K562 (cell line): ENCODE measurements around the gene QRFPR. TPM values are rescaled to one million over a fixed set of nuclear protein-coding genes. Genes with fewer than 3 reads are reported as not detected.

Experiments used
- ATAC-seq: fragments of 200-7000 bp; cut with Tn5 transposase; 3 replicates; pipeline ENCODE4 v1.9.1; 2020; ENCODE audit warnings: moderate library complexity
- BruUV-seq: library from RNA; stranded (reverse); fragments of 400-500 nt; replicated peaks from 2 replicates; lab custom pipeline; 2021; lab: Mats Ljungman, UMichigan
- CTCF ChIA-PET: fragments of 300-600 bp; formaldehyde crosslinking; extraction: SDS; loops from one replicate; lab custom pipeline; 2021; ENCODE audit warnings: low intra/inter-chr PET ratio; lab: Yijun Ruan, JAX
- POLR2A ChIA-PET: fragments of 300-600, 350-650 bp; sonication (Branson Sonifier 250); formaldehyde crosslinking; extraction: SDS; loops from one replicate; lab custom pipeline; 2021; ENCODE audit warnings: antibody characterized with exemption, inconsistent platforms; lab: Yijun Ruan, JAX
- DNase-seq, 4 experiments: peaks; one replicate each; pipeline versions ENCODE4 v3.0.0 to v3.0.0-alpha.2; 2011 to 2018; ENCODE audit warnings: low spot score in 3 of 4, mixed read lengths in 3 of 4; ENCODE audit errors: extremely low read depth in 1 of 4
- FAIRE-seq: peaks from 2 replicates; lab custom pipeline; 2011; peaks lifted over from hg19 to GRCh38; lab: Jason Lieb, UNC
- H2AFZ ChIP-seq: 2 replicates; pipeline ENCODE4 v1.6.0; 2011; ENCODE audit warnings: low read depth, low read length, control low read depth, inconsistent platforms
- H3K27ac ChIP-seq: fragments of 200-600 bp; 3 replicates; pipeline ENCODE4 v1.8.0; 2011; ENCODE audit warnings: low read depth, mild to moderate bottlenecking, control low read depth, inconsistent platforms, low read length, moderate library complexity, mixed read lengths; ENCODE audit errors: extremely low read depth
- H3K27me3 ChIP-seq, 2 experiments: fragments of 300-600 bp in 1 of 2; 2 replicates in 1 of 2; 3 replicates in 1 of 2; pipeline versions ENCODE4 v1.6.0 to v1.8.0; 2011; ENCODE audit warnings: inconsistent platforms in 2 of 2, low read length in 2 of 2, mild to moderate bottlenecking in 1 of 2, mixed read lengths in 1 of 2, moderate library complexity in 1 of 2; ENCODE audit not compliant: control insufficient read depth in 2 of 2, insufficient read depth in 2 of 2
- H3K36me3 ChIP-seq: fragments of 300-600 bp; 3 replicates; pipeline ENCODE4 v1.8.0; 2011; ENCODE audit warnings: mild to moderate bottlenecking, low read length, inconsistent platforms; ENCODE audit not compliant: control insufficient read depth, insufficient read depth
- H3K4me1 ChIP-seq, 2 experiments: fragments of 200-600 bp in 1 of 2; replicated peaks in 1 of 2; 2 replicates in 1 of 2; 3 replicates in 1 of 2; pipeline versions ENCODE4 v1.5.1 to v1.8.0; 2011; ENCODE audit warnings: inconsistent platforms in 2 of 2, low read length in 2 of 2, mild to moderate bottlenecking in 1 of 2, mixed read lengths in 1 of 2, moderate library complexity in 1 of 2; ENCODE audit not compliant: control insufficient read depth in 2 of 2, insufficient read depth in 2 of 2
- H3K4me2 ChIP-seq: 2 replicates; pipeline ENCODE4 v1.6.1; 2011; ENCODE audit warnings: low read length, control low read depth, inconsistent platforms, mixed read lengths; ENCODE audit not compliant: insufficient read depth
- H3K4me3 ChIP-seq: fragments of 200-600 bp; sonication (generic), shearing (Covaris generic); 2 replicates; pipeline ENCODE4 v1.5.1; 2016; ENCODE audit warnings: control low read depth, inconsistent platforms
- H3K79me2 ChIP-seq: fragments of 200-600 bp; 3 replicates; pipeline ENCODE4 v1.8.0; 2011; ENCODE audit warnings: low read length, inconsistent platforms; ENCODE audit not compliant: control insufficient read depth, insufficient read depth
- H3K9ac ChIP-seq, 2 experiments: 2 replicates each; pipeline versions ENCODE4 v1.6.0 to v1.6.1; 2011; ENCODE audit warnings: low read depth in 2 of 2, low read length in 2 of 2, control low read depth in 1 of 2, inconsistent platforms in 1 of 2, mild to moderate bottlenecking in 1 of 2, mixed read lengths in 1 of 2; ENCODE audit not compliant: insufficient read depth in 1 of 2
- H3K9me1 ChIP-seq: one replicate; pipeline ENCODE4 v1.6.0; 2011; ENCODE audit warnings: inconsistent platforms, mild to moderate bottlenecking, low read length, moderate library complexity; ENCODE audit not compliant: control insufficient read depth, insufficient read depth
- H3K9me3 ChIP-seq: replicated peaks from 2 replicates; pipeline ENCODE4 v1.5.1; 2011; ENCODE audit warnings: low read depth, low read length, inconsistent platforms; ENCODE audit not compliant: control insufficient read depth, insufficient read depth
- H4K20me1 ChIP-seq: replicated peaks from 2 replicates; pipeline ENCODE4 v1.6.1; 2011; ENCODE audit warnings: low read length, inconsistent platforms, mixed read lengths; ENCODE audit not compliant: control insufficient read depth, insufficient read depth
- HCFC1 ChIP-seq: IDR thresholded peaks from 2 replicates; pipeline ENCODE4 v1.6.1; 2012; ENCODE audit warnings: low read depth, low read length, improper control_type of control experiment
- JUND ChIP-seq, 2 experiments: IDR thresholded peaks; 2 replicates in 1 of 2; 3 replicates in 1 of 2; pipeline ENCODE4 v1.6.1; 2011; ENCODE audit warnings: borderline replicate concordance in 2 of 2, low read depth in 2 of 2, low read length in 2 of 2, improper control_type of control experiment in 1 of 2, missing biosample characterization in 1 of 2, missing genetic modification characterization in 1 of 2, missing genetic modification reagents in 1 of 2
- ZNF316 ChIP-seq: fragments of 450-650 bp; IDR thresholded peaks from 2 replicates; pipeline ENCODE4 v1.6.1; 2016
- ZNF395 ChIP-seq: fragments of 200-800 bp; sonication (Bioruptor generic); IDR thresholded peaks from 2 replicates; pipeline ENCODE4 v1.6.1; 2017; ENCODE audit warnings: missing genetic modification characterization, missing compliant biosample characterization
- WGBS: fragments of 100-300 bp; shearing (Covaris generic); methylation state at CpG from one replicate; pipeline ENCODE4 v1.1.6; 2016; ENCODE audit warnings: low coverage, mixed read lengths; ENCODE audit not compliant: insufficient coverage; ENCODE audit errors: missing lambda C conversion rate; 5-methylcytosine and 5-hydroxymethylcytosine counted together
- in situ Hi-C: fragments of 300-500 bp; cut with MboI; formaldehyde crosslinking; loops from 4 replicates; pipeline ENCODE4 v1.15.0; 2018; ENCODE audit warnings: inconsistent platforms, mixed read lengths
- intact Hi-C: fragments of 100-400 bp; cut with micrococcal nuclease; formaldehyde crosslinking; loops from 2 replicates; pipeline ENCODE4 v1.14.2; 2022
- polyA plus RNA-seq, 8 experiments: library from polyadenylated mRNA; depleted of rRNA in 4 of 8; stranded (reverse) in 5 of 8; unstranded in 3 of 8; fragments of >200 nt; fragmentation: Nextera tagmentation in 2 of 8; fragmentation: Illumina TruSeq in 1 of 8; extraction: Ambion mirVana in 2 of 8; extraction: Trizol in 1 of 8; gene quantifications; 2 replicates each; pipeline versions ENCODE4 v1.2.1 to v1.2.3, GENCODE V29; 2011 to 2014; ENCODE audit warnings: inconsistent platforms in 1 of 8, missing spikeins in 1 of 8
- total RNA-seq, 7 experiments: library from RNA; depleted of rRNA in 6 of 7; stranded (reverse); fragments of >200 nt in 6 of 7; fragmentation: Illumina TruSeq in 2 of 7; extraction: Trizol in 2 of 7; gene quantifications; 2 replicates each; pipeline versions ENCODE4 v1.2.1 to v1.2.3, GENCODE V29; 2011 to 2021; ENCODE audit warnings: low replicate concordance in 1 of 7

Gene QRFPR
- total and polyA plus RNA-seq, 9 of the 15 experiments (the other 6 are each of a cell fraction or from before 2014, with no cell fraction given), result not detected

- POLR2A ChIA-PET, result no interaction called here
- in situ Hi-C loops, result no loop called here
- Histone ChIP-seq H3K27me3 (no peaks in the 10 kb centered on the region), H3K4me1 (no peaks in the 10 kb centered on the region), H3K9ac (no peak overlapping the region), H3K4me2 (no peak overlapping the region), H3K9me3 (no peaks in the 10 kb centered on the region), H3K9me1 (no peaks in the 10 kb centered on the region), H3K36me3 (no peaks in the 10 kb centered on the region), H3K27ac (no peak overlapping the region), H4K20me1 (no peaks in the 10 kb centered on the region), H2AFZ (no peak overlapping the region), H3K79me2 (no peaks in the 10 kb centered on the region)
- CTCF ChIA-PET, result no interaction called here
- FAIRE-seq (no peak), DNase-seq (no peak)
- no TSS peak for BruUV-seq
- intact Hi-C loops, result no loop called here
- WGBS, result 11% methylated on average over 1 of the region's 1 CpG
- no peak for TF ChIP-seq ZNF316
- no peak for TF ChIP-seq ZNF395 (CRISPR knock-in tag)
- TF ChIP-seq JUND (IDR thresholded peaks at IDR 0.05; ENCODE audit: borderline replicate concordance, low read depth, low read length), result no peak
- no peak for TF ChIP-seq JUND (tag; IDR thresholded peaks at IDR 0.05; ENCODE audit: borderline replicate concordance, low read depth, low read length)
- TF ChIP-seq, all 486 proteins: peak for 0
- ATAC-seq, result no peak
- H3K4me3 ChIP-seq, result no peak overlapping the region
These were observed 97.5 kb downstream of the QRFPR start for GRCh38 chr4:121283319-121283718.

- POLR2A ChIA-PET, result interaction anchor here (0.6 kb wide), 1 partner anchor 13 kb away, joined by 3 read pairs; no protein-coding TSS in a partner anchor
- Histone ChIP-seq H2AFZ (no peak overlapping the region), H3K4me3 (no peak overlapping the region), H3K9me3 (no peaks in the 10 kb centered on the region), H4K20me1 (no peaks in the 10 kb centered on the region), H3K36me3 (no peaks in the 10 kb centered on the region), H3K27ac (no peak overlapping the region), H3K27me3 (no peaks in the 10 kb centered on the region), H3K79me2 (no peaks in the 10 kb centered on the region), H3K9me1 (no peaks in the 10 kb centered on the region), H3K9ac (no peak overlapping the region), H3K4me2 (no peak overlapping the region), H3K4me1 (no peaks in the 10 kb centered on the region)
- ATAC-seq (no peak), DNase-seq (no peak), FAIRE-seq (no peak)
- intact Hi-C loops, result no loop called here
- in situ Hi-C loops, result no loop called here
- 0% methylated on average over 1 of the region's 1 CpG for WGBS
- BruUV-seq, result no TSS peak
- CTCF ChIA-PET, result no interaction called here
- no peak for TF ChIP-seq HCFC1
These were observed 100.4 kb downstream of the QRFPR start for GRCh38 chr4:121280425-121280824.
